HEK293T (cell line): ENCODE data around the gene CDH4.

Experiments used
- ARNT ChIP-seq: fragments of 450-650 bp; IDR thresholded peaks from 2 replicates; pipeline ENCODE4 v1.6.1; 2017; ENCODE audit warnings: mild to moderate bottlenecking
- BHLHE40 ChIP-seq: fragments of 450-650 bp; IDR thresholded peaks from 2 replicates; pipeline ENCODE4 v1.6.1; 2016; ENCODE audit warnings: mild to moderate bottlenecking, moderate library complexity, borderline replicate concordance
- FOXA1 ChIP-seq: fragments of 450-650 bp; IDR thresholded peaks from 2 replicates; pipeline ENCODE4 v1.6.1; 2016; ENCODE audit warnings: mild to moderate bottlenecking
- FOXK2 ChIP-seq: fragments of 450-650 bp; IDR thresholded peaks from 2 replicates; pipeline ENCODE4 v1.6.1; 2016; ENCODE audit warnings: mild to moderate bottlenecking
- FOXM1 ChIP-seq: fragments of 450-650 bp; IDR thresholded peaks from 2 replicates; pipeline ENCODE4 v1.6.1; 2017; ENCODE audit warnings: mild to moderate bottlenecking, borderline replicate concordance
- LEF1 ChIP-seq: fragments of 450-650 bp; IDR thresholded peaks from 2 replicates; pipeline ENCODE4 v1.6.1; 2017; ENCODE audit warnings: mild to moderate bottlenecking, borderline replicate concordance
- SP1 ChIP-seq: fragments of 450-650 bp; IDR thresholded peaks from 2 replicates; pipeline ENCODE4 v1.6.1; 2017
- TARDBP ChIP-seq: fragments of 450-650 bp; IDR thresholded peaks from 2 replicates; pipeline ENCODE4 v1.6.1; 2016
- ZNF384 ChIP-seq: fragments of 450-650 bp; IDR thresholded peaks from 2 replicates; pipeline ENCODE4 v1.6.1; 2016

DNA sequence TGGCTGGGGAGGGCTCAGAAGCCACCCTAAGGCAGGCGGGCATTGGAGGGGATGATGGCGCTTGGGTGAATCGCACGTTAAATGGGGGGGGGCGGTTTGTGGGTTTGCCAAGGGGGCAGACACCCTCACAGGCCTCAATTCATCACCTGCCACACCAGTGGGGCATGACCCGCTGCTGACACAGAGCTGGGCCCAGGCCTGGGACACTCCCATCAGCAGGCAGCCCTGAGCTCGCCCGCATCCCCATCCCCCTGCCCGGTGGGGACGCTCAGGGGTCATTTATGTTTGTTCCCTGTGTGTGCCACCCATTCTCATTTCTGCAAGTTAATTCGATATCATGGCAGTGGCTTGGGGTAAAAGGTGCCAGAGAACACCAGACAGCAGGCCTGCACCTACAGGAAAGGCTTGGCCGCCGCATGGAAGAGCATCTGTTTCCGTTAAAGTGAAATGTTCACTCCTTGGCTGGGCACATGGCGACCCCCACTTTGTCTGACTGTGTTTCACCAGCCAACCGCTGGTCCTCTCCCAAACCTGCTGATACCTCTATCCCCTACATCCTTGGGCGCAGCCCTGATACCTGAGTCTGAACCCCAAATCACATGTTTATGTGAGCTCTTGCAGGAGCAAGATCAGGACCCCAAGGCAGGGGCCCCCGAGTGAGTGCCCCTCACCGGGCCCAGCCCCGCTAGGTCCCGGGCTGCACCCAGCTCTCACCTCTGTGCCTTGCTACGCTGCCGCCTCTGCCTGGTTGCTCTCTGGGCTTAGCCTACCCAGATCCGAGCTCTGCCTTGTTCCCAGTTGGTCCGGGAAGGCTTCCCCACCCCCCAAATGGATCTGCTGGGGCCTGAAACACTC lies 564.8 kb downstream of the CDH4 start:
- TF ChIP-seq BHLHE40: no peak
- TF ChIP-seq LEF1: no peak
- TF ChIP-seq FOXA1: no peak
- no peak for TF ChIP-seq FOXM1
- no peak for TF ChIP-seq ZNF384
- TF ChIP-seq FOXK2: no peak
- no peak for TF ChIP-seq TARDBP
- TF ChIP-seq SP1: no peak
- TF ChIP-seq ARNT: no peak
